Measurements from ENCODE around the gene MBOAT1.

The MBOAT1 gene

DNA sequence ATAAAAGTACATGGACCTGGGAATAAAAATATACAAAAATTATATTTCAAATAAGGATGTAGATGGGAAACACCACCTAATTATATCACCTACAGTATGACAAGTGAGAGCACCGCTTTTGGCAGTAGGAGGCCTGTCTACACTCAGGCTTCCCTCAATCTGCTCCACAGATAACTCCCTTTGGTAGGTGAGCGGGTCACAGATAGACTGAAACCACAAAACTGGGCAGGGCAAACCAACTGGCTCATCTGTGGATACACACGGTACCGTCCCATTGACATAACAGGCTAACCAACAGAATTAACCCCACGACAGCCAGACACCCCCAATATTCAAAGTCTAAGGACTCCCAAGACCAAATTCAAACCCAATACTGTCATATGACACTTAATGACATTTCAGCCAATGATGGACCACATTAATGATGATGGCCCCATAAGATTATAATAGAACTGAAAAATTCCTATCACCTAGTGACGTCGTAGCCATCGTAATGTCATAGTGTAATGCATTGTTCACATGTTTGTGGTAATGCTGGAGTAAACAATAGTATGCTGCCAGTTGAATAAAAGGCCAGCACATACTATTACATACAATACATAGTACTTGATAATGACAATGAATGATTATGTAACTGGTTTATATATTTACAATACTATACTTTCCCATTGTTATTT is 109.7 kb downstream of the MBOAT1 start:
- Histone ChIP-seq H3K4me3 (ENCODE audit: low read depth, low read length) (no peak overlapping the region), H3K9ac (ENCODE audit: low read depth, low read length) (no peak overlapping the region), H3K27me3 (ENCODE audit: control insufficient read depth, insufficient read depth, low read length) (no peaks in the 10 kb centered on the region), H3K9me3 (ENCODE audit: control insufficient read depth, insufficient read depth, low read length) (no peaks in the 10 kb centered on the region), H3K36me3 (ENCODE audit: control insufficient read depth, insufficient read depth, low read length) (peaks cover 2% of the 10 kb centered on the region), H3K4me1 (ENCODE audit: control insufficient read depth, insufficient read depth, low read length) (peaks cover 3% of the 10 kb centered on the region)

GRCh38 chr6:20099156-20099555 is 113.1 kb downstream of the MBOAT1 start:
- Histone ChIP-seq H3K9ac (ENCODE audit: low read depth, low read length) (no peak overlapping the region), H3K27me3 (ENCODE audit: control insufficient read depth, insufficient read depth, low read length) (no peaks in the 10 kb centered on the region), H3K4me3 (ENCODE audit: low read depth, low read length) (no peak overlapping the region), H3K36me3 (ENCODE audit: control insufficient read depth, insufficient read depth, low read length) (peaks cover 2% of the 10 kb centered on the region), H3K9me3 (ENCODE audit: control insufficient read depth, insufficient read depth, low read length) (no peaks in the 10 kb centered on the region), H3K4me1 (ENCODE audit: control insufficient read depth, insufficient read depth, low read length) (peaks cover 3% of the 10 kb centered on the region)

- Histone ChIP-seq H3K9ac (ENCODE audit: low read depth, low read length) (no peak overlapping the region), H3K36me3 (ENCODE audit: control insufficient read depth, insufficient read depth, low read length) (peaks cover 2% of the 10 kb centered on the region), H3K4me1 (ENCODE audit: control insufficient read depth, insufficient read depth, low read length) (peaks cover 7% of the 10 kb centered on the region), H3K27me3 (ENCODE audit: control insufficient read depth, insufficient read depth, low read length) (no peaks in the 10 kb centered on the region), H3K4me3 (ENCODE audit: low read depth, low read length) (no peak overlapping the region), H3K9me3 (ENCODE audit: control insufficient read depth, insufficient read depth, low read length) (no peaks in the 10 kb centered on the region)
Measured at GRCh38 chr6:20098267-20098876, 113.9 kb downstream of the MBOAT1 start.

GRCh38 chr6:20096536-20096935 is 115.7 kb downstream of the MBOAT1 start:
- Histone ChIP-seq H3K36me3 (ENCODE audit: control insufficient read depth, insufficient read depth, low read length) (peaks cover 2% of the 10 kb centered on the region), H3K4me1 (ENCODE audit: control insufficient read depth, insufficient read depth, low read length) (peaks cover 16% of the 10 kb centered on the region), H3K9ac (ENCODE audit: low read depth, low read length) (no peak overlapping the region), H3K27me3 (ENCODE audit: control insufficient read depth, insufficient read depth, low read length) (no peaks in the 10 kb centered on the region), H3K9me3 (ENCODE audit: control insufficient read depth, insufficient read depth, low read length) (no peaks in the 10 kb centered on the region), H3K4me3 (ENCODE audit: low read depth, low read length) (no peak overlapping the region)

- Histone ChIP-seq H3K4me1 (ENCODE audit: control insufficient read depth, insufficient read depth, low read length) (peaks cover 16% of the 10 kb centered on the region), H3K4me3 (ENCODE audit: low read depth, low read length) (no peak overlapping the region), H3K27me3 (ENCODE audit: control insufficient read depth, insufficient read depth, low read length) (no peaks in the 10 kb centered on the region), H3K9ac (ENCODE audit: low read depth, low read length) (no peak overlapping the region), H3K36me3 (ENCODE audit: control insufficient read depth, insufficient read depth, low read length) (no peaks in the 10 kb centered on the region), H3K9me3 (ENCODE audit: control insufficient read depth, insufficient read depth, low read length) (no peaks in the 10 kb centered on the region)
Measured at GRCh38 chr6:20095436-20095835, 116.8 kb downstream of the MBOAT1 start.

DNA sequence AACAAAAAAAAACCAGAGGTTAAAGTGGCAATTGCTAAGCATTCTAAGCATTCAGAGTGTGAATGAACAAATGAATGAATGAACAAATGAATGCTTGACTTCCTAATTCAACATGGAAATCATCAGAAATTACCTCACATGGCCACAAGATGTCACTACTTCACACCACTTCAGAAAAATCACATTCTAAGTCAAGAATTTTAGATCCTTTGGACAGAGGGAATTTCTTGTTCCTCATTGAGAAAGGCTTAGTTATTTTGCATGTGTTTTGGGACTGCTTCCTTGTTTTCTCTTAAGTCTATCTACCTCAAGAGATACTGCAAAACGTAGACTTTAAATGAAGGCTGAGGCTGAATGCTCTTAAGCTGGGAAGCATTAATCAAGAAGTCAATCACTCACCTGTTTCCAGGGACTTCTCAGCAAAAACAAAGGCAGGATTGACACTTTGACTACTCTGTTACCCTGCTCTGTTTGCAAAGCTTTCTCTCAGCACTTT is 120.2 kb downstream of the MBOAT1 start:
- Histone ChIP-seq H3K9me3 (ENCODE audit: control insufficient read depth, insufficient read depth, low read length) (no peaks in the 10 kb centered on the region), H3K9ac (ENCODE audit: low read depth, low read length) (no peak overlapping the region), H3K4me1 (ENCODE audit: control insufficient read depth, insufficient read depth, low read length) (peaks cover 14% of the 10 kb centered on the region), H3K27me3 (ENCODE audit: control insufficient read depth, insufficient read depth, low read length) (no peaks in the 10 kb centered on the region), H3K4me3 (ENCODE audit: low read depth, low read length) (no peak overlapping the region), H3K36me3 (ENCODE audit: control insufficient read depth, insufficient read depth, low read length) (no peaks in the 10 kb centered on the region)

GRCh38 chr6:20086992-20087391 is 125.3 kb downstream of the MBOAT1 start:
- H3K9me3 ChIP-seq (ENCODE audit: control insufficient read depth, insufficient read depth, low read length): no peaks in the 10 kb centered on the region
- no peaks in the 10 kb centered on the region for H3K27me3 ChIP-seq (ENCODE audit: control insufficient read depth, insufficient read depth, low read length)
- no peak overlapping the region for H3K4me3 ChIP-seq (ENCODE audit: low read depth, low read length)
- no peak overlapping the region for H3K9ac ChIP-seq (ENCODE audit: low read depth, low read length)
- H3K36me3 ChIP-seq (ENCODE audit: control insufficient read depth, insufficient read depth, low read length): no peaks in the 10 kb centered on the region
- no peaks in the 10 kb centered on the region for H3K4me1 ChIP-seq (ENCODE audit: control insufficient read depth, insufficient read depth, low read length)

DNA sequence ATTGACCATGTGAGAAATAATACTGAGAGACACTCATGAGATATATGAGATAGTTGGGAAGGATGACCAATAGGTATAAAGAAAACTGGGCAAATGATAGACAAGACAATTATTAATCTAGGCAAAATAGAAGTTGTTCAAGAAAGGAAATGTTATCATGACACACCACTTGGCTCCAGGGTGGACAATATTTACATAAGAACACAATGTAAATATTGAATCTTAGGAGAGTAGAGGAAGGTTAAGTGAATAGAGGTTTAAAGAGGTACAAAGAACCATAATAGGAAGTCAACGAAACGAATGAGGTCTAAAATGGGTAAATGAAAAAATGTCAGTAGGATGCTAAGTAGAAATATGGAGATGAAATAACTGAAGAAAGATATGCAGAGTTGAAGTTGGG is 126.5 kb downstream of the MBOAT1 start:
- H3K9ac ChIP-seq (ENCODE audit: low read depth, low read length): no peak overlapping the region
- H3K9me3 ChIP-seq (ENCODE audit: control insufficient read depth, insufficient read depth, low read length): no peaks in the 10 kb centered on the region
- no peaks in the 10 kb centered on the region for H3K36me3 ChIP-seq (ENCODE audit: control insufficient read depth, insufficient read depth, low read length)
- H3K4me3 ChIP-seq (ENCODE audit: low read depth, low read length): no peak overlapping the region
- no peaks in the 10 kb centered on the region for H3K27me3 ChIP-seq (ENCODE audit: control insufficient read depth, insufficient read depth, low read length)
- no peaks in the 10 kb centered on the region for H3K4me1 ChIP-seq (ENCODE audit: control insufficient read depth, insufficient read depth, low read length)

DNA sequence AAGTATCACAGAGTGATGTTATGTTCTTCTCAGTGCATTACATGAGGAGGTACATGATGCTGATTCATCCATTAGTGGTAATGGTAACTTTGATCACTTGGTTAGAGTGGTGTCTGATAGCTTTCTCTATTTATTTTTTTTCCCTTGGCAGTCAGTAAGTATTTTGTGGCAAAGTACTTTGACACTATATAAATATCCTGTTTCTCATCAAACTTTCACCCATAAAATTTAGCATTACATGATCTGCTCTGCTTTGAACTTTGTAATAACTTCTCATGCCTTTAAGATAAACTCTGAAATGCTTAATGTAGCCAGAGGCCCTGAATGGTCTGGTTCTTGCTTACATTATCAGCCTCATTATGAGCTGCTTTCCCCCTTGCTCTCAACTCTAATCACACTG is 127.9 kb downstream of the MBOAT1 start:
- Histone ChIP-seq H3K36me3 (ENCODE audit: control insufficient read depth, insufficient read depth, low read length) (no peaks in the 10 kb centered on the region), H3K4me3 (ENCODE audit: low read depth, low read length) (no peak overlapping the region), H3K9me3 (ENCODE audit: control insufficient read depth, insufficient read depth, low read length) (no peaks in the 10 kb centered on the region), H3K4me1 (ENCODE audit: control insufficient read depth, insufficient read depth, low read length) (no peaks in the 10 kb centered on the region), H3K9ac (ENCODE audit: low read depth, low read length) (no peak overlapping the region), H3K27me3 (ENCODE audit: control insufficient read depth, insufficient read depth, low read length) (no peaks in the 10 kb centered on the region)

- H3K9me3 ChIP-seq (ENCODE audit: control insufficient read depth, insufficient read depth, low read length): peaks cover 2% of the 10 kb centered on the region
- H3K27me3 ChIP-seq (ENCODE audit: control insufficient read depth, insufficient read depth, low read length): no peaks in the 10 kb centered on the region
- no peak overlapping the region for H3K4me3 ChIP-seq (ENCODE audit: low read depth, low read length)
- no peaks in the 10 kb centered on the region for H3K36me3 ChIP-seq (ENCODE audit: control insufficient read depth, insufficient read depth, low read length)
- no peak overlapping the region for H3K9ac ChIP-seq (ENCODE audit: low read depth, low read length)
- no peaks in the 10 kb centered on the region for H3K4me1 ChIP-seq (ENCODE audit: control insufficient read depth, insufficient read depth, low read length)
Measured at GRCh38 chr6:20071998-20072397, 140.3 kb downstream of the MBOAT1 start.

- H3K4me3 ChIP-seq (ENCODE audit: low read depth, low read length): no peak overlapping the region
Measured at GRCh38 chr6:20070047-20070446, 142.2 kb downstream of the MBOAT1 start.

DNA sequence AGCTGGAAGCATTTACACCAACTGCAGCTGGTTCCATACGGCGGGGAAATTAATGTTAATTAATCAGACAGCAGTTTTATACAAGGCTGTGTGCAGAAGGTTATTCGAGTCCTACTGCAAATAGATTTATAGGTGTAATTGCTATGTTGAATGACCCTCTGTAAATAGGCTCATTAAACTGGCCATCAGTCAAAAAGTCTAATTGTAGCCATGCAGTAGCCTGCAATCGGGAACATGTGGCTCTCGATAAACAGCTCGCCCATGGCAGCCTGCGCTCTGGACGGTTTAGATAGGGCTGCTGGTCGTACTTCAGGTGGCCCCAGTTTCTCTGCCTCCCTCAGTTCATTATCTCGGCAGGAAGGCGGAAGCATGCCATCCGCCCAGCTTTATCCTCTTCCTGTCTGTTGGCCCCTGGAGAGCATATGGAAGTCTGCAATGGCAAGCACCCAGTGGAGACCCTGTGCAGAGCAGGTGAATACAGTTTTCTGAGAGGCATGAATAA is 143.2 kb downstream of the MBOAT1 start:
- no peaks in the 10 kb centered on the region for H3K36me3 ChIP-seq (ENCODE audit: control insufficient read depth, insufficient read depth, low read length)
- H3K4me1 ChIP-seq (ENCODE audit: control insufficient read depth, insufficient read depth, low read length): no peaks in the 10 kb centered on the region
- no peak overlapping the region for H3K9ac ChIP-seq (ENCODE audit: low read depth, low read length)
- H3K9me3 ChIP-seq (ENCODE audit: control insufficient read depth, insufficient read depth, low read length): peaks cover 2% of the 10 kb centered on the region
- H3K4me3 ChIP-seq (ENCODE audit: low read depth, low read length): no peak overlapping the region
- H3K27me3 ChIP-seq (ENCODE audit: control insufficient read depth, insufficient read depth, low read length): no peaks in the 10 kb centered on the region

More at GRCh38 chr6:20070047-20070446, 142.2 kb downstream of the MBOAT1 start:
- no peaks in the 10 kb centered on the region for H3K27me3 ChIP-seq (ENCODE audit: control insufficient read depth, insufficient read depth, low read length)
- no peak overlapping the region for H3K9ac ChIP-seq (ENCODE audit: low read depth, low read length)
- H3K4me1 ChIP-seq (ENCODE audit: control insufficient read depth, insufficient read depth, low read length): no peaks in the 10 kb centered on the region
- H3K9me3 ChIP-seq (ENCODE audit: control insufficient read depth, insufficient read depth, low read length): peaks cover 2% of the 10 kb centered on the region
- no peaks in the 10 kb centered on the region for H3K36me3 ChIP-seq (ENCODE audit: control insufficient read depth, insufficient read depth, low read length)

All from iPS-15b (cell line).